Lower leg skin (tissue), 3 donors: ENCODE measurements around the gene KCTD4.

ENCODE experiments used
- POLR2A ChIP-seq, 2 donors: fragments of 450-650 bp; IDR thresholded peaks; one replicate each; pipeline ENCODE4 v1.6.1; 2016 to 2017; ENCODE audit warnings: antibody characterized with exemption in 2 of 2, mild to moderate bottlenecking in 1 of 2, moderate library complexity in 1 of 2
- TF ChIP-seq, protein P1 (sequence below), 3 donors: fragments of 450-650 bp; IDR thresholded peaks; one replicate each; pipeline ENCODE4 v1.5.1; 2016; ENCODE audit warnings: antibody characterized with exemption in 3 of 3, mild to moderate bottlenecking in 3 of 3, moderate library complexity in 2 of 3

DNA sequence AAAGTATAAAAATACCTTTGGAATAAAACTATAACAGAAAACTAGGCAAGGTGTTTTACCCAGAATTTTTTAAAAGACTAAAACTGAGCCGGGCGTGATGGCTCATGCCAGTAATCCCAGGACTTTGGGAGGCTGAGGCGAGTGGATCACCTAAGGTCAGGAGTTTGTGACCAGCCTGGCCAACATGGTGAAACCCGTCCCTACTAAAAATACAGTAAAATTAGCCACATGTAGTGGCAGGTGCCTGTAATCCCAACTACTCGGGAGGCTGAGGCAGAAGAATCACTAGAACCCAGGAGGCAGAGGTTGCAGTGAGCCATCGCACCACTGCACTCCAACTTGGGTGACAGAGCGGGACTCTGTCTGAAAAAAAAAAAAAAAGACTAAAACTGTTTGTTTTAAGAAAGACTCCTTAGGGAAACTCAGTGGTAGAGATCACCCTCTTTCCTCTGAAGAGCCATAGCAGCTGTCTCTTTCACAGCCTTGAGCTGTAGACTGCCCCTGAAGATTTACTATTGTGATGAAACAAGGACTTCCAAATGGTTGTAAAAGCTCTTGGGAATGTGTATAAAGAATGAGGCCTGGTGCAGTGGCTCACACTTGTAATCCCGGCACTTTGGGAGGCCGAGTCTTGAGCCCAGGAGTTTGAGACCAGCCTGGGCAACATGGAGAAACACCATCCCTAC lies 14.7 kb upstream of the KCTD4 start:
- TF ChIP-seq, protein P1, sequence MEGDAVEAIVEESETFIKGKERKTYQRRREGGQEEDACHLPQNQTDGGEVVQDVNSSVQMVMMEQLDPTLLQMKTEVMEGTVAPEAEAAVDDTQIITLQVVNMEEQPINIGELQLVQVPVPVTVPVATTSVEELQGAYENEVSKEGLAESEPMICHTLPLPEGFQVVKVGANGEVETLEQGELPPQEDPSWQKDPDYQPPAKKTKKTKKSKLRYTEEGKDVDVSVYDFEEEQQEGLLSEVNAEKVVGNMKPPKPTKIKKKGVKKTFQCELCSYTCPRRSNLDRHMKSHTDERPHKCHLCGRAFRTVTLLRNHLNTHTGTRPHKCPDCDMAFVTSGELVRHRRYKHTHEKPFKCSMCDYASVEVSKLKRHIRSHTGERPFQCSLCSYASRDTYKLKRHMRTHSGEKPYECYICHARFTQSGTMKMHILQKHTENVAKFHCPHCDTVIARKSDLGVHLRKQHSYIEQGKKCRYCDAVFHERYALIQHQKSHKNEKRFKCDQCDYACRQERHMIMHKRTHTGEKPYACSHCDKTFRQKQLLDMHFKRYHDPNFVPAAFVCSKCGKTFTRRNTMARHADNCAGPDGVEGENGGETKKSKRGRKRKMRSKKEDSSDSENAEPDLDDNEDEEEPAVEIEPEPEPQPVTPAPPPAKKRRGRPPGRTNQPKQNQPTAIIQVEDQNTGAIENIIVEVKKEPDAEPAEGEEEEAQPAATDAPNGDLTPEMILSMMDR (IDR thresholded peaks at IDR 0.05): no peak
- TF ChIP-seq POLR2A (IDR thresholded peaks at IDR 0.05): no peak
